DOHH2 (cell line): Measurements from ENCODE around the gene GAREM1.

Source experiments
- H3F3A ChIP-seq: fragments of 200-600 bp; sonication (generic), shearing (Covaris generic); 2 replicates; pipeline ENCODE4 v1.6.0; 2016; ENCODE audit warnings: antibody characterized with exemption, mild to moderate bottlenecking; ENCODE audit not compliant: control insufficient read depth, insufficient read depth
- H3K27ac ChIP-seq: fragments of 200-600 bp; sonication (generic); 2 replicates; pipeline ENCODE4 v1.5.1; 2014; ENCODE audit warnings: low read depth, mild to moderate bottlenecking, low read length, moderate library complexity
- H3K27me3 ChIP-seq: fragments of 200-600 bp; sonication (generic); 2 replicates; pipeline ENCODE4 v1.6.1; 2014; ENCODE audit warnings: mild to moderate bottlenecking, low read length, mixed read lengths; ENCODE audit not compliant: control insufficient read depth
- H3K36me3 ChIP-seq: fragments of 200-600 bp; sonication (generic); 2 replicates; pipeline ENCODE4 v1.6.1; 2014; ENCODE audit warnings: mild to moderate bottlenecking, low read length, moderate library complexity, mixed read lengths; ENCODE audit not compliant: control insufficient read depth
- H3K4me1 ChIP-seq: fragments of 200-600 bp; sonication (generic); 2 replicates; pipeline ENCODE4 v1.6.1; 2014; ENCODE audit warnings: mild to moderate bottlenecking, low read length, mixed read lengths; ENCODE audit not compliant: control insufficient read depth
- H3K4me2 ChIP-seq: fragments of 200-600 bp; sonication (generic); 2 replicates; pipeline ENCODE4 v1.6.0; 2014; ENCODE audit warnings: mild to moderate bottlenecking, low read length, moderate library complexity
- H3K4me3 ChIP-seq: fragments of 200-600 bp; sonication (generic); 2 replicates; pipeline ENCODE4 v1.5.1; 2014; ENCODE audit warnings: mild to moderate bottlenecking, low read length, mixed read lengths
- H3K79me2 ChIP-seq: fragments of 200-600 bp; sonication (generic); 2 replicates; pipeline ENCODE4 v1.6.1; 2014; ENCODE audit warnings: mild to moderate bottlenecking, low read length, mixed read lengths; ENCODE audit not compliant: control insufficient read depth
- H3K9me2 ChIP-seq: fragments of 200-600 bp; sonication (generic); replicated peaks from 2 replicates; pipeline ENCODE4 v1.6.1; 2014; ENCODE audit warnings: mild to moderate bottlenecking, low read length, mixed read lengths; ENCODE audit not compliant: control insufficient read depth
- H3K9me3 ChIP-seq: fragments of 200-600 bp; sonication (generic); 2 replicates; pipeline ENCODE4 v1.6.1; 2014; ENCODE audit warnings: antibody characterized with exemption, low read length, mixed read lengths; ENCODE audit not compliant: control insufficient read depth, insufficient read depth
- H4K20me1 ChIP-seq: fragments of 200-600 bp; sonication (generic); 2 replicates; pipeline ENCODE4 v1.6.0; 2014; ENCODE audit warnings: low read depth, mild to moderate bottlenecking, antibody characterized with exemption, low read length, moderate library complexity; ENCODE audit not compliant: control insufficient read depth, insufficient read depth
- EZH2phosphoT487 ChIP-seq: fragments of 200-600 bp; sonication (generic); IDR thresholded peaks from 2 replicates; pipeline ENCODE4 v1.6.1; 2017; ENCODE audit warnings: borderline replicate concordance, mild to moderate bottlenecking, antibody characterized with exemption, low read length, moderate library complexity, mixed read lengths
- TF ChIP-seq, protein P1 (sequence below): fragments of 200-600 bp; sonication (generic); IDR thresholded peaks from one replicate; pipeline ENCODE4 v1.5.1; 2014; ENCODE audit warnings: antibody characterized with exemption, mild to moderate bottlenecking, low read depth, low read length; ENCODE audit not compliant: poor library complexity, severe bottlenecking

GAREM1 gene

DNA sequence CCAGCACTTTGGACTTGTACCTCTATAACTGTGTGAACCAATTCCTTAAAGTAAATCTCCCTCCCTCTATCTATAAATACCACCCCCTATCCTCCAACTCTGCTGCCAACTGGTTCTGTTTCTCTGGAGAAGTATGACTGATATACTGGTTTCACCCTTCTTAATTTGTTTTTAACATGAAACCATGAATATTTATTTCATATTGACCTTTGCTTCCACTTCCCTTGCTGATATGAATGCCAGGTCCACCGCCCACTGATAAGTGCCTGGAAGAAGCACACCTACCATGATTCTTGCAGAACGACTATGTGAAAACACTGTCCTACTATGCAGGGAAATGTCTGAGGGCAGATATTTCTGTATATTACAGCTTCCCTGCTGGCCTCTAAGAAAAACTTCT lies 131.6 kb downstream of the GAREM1 start:
- H3K27ac ChIP-seq = no peak overlapping the region
- H4K20me1 ChIP-seq = no peaks in the 10 kb centered on the region
- no peak overlapping the region for H3K4me3 ChIP-seq
- H3K4me2 ChIP-seq = no peak overlapping the region
- no peaks in the 10 kb centered on the region for H3K9me3 ChIP-seq
- no peaks in the 10 kb centered on the region for H3K27me3 ChIP-seq
- H3K36me3 ChIP-seq = no peaks in the 10 kb centered on the region
- no peak for TF ChIP-seq EZH2phosphoT487
- TF ChIP-seq, protein P1, sequence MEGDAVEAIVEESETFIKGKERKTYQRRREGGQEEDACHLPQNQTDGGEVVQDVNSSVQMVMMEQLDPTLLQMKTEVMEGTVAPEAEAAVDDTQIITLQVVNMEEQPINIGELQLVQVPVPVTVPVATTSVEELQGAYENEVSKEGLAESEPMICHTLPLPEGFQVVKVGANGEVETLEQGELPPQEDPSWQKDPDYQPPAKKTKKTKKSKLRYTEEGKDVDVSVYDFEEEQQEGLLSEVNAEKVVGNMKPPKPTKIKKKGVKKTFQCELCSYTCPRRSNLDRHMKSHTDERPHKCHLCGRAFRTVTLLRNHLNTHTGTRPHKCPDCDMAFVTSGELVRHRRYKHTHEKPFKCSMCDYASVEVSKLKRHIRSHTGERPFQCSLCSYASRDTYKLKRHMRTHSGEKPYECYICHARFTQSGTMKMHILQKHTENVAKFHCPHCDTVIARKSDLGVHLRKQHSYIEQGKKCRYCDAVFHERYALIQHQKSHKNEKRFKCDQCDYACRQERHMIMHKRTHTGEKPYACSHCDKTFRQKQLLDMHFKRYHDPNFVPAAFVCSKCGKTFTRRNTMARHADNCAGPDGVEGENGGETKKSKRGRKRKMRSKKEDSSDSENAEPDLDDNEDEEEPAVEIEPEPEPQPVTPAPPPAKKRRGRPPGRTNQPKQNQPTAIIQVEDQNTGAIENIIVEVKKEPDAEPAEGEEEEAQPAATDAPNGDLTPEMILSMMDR = no peak
- no peaks in the 10 kb centered on the region for H3F3A ChIP-seq
- H3K79me2 ChIP-seq = no peaks in the 10 kb centered on the region
- H3K4me1 ChIP-seq = no peaks in the 10 kb centered on the region
- no peaks in the 10 kb centered on the region for H3K9me2 ChIP-seq

DNA sequence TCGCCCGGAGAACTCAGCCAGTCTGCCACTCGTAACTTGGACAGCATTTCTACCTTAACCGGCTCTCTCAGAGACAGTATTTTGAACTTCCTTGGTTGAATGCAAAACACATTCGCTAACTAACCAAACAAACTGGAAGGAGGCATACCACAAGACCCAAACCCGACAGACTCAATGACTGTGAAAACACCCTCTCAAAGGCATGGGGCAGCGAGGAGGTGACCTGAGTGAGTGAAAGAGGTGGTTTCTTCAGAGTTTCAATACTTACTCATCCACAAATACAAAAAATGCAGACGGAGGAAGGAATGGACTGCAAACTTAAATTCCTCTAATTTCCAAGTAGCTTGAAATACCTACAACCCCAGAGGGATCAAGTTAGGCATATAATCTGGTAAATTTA lies 132.9 kb downstream of the GAREM1 start:
- Histone ChIP-seq H3K27me3 (no peaks in the 10 kb centered on the region), H3K9me3 (no peaks in the 10 kb centered on the region), H3K4me3 (no peak overlapping the region), H3K4me1 (no peaks in the 10 kb centered on the region), H3K4me2 (no peak overlapping the region), H3K79me2 (no peaks in the 10 kb centered on the region), H3K9me2 (no peaks in the 10 kb centered on the region), H3K36me3 (no peaks in the 10 kb centered on the region), H3F3A (no peaks in the 10 kb centered on the region), H4K20me1 (no peaks in the 10 kb centered on the region), H3K27ac (no peak overlapping the region)
- TF ChIP-seq EZH2phosphoT487 = no peak
- TF ChIP-seq, protein P1 = no peak

DNA sequence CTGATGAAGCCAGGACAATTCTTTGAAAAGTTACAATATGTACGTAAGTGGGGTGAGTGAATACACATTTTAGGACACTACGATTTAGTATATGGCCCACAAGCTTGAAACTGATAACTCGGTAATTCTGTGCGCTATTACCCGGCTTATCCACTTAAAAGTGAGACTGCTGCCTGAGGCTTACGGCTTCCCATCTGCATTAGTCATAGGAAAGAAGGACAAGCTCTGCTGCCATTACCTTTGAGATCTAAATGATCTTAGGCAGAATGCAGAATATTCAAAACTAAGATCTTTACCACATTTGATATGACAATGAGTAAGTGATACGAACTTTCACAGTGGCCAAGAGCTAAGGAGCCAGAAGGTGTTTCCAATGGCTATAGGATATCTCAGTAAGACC lies 133.3 kb downstream of the GAREM1 start:
- no peaks in the 10 kb centered on the region for H3K36me3 ChIP-seq
- H4K20me1 ChIP-seq = no peaks in the 10 kb centered on the region
- H3K27ac ChIP-seq = no peak overlapping the region
- H3K27me3 ChIP-seq = no peaks in the 10 kb centered on the region
- TF ChIP-seq EZH2phosphoT487 = no peak
- TF ChIP-seq, protein P1 = no peak
- no peaks in the 10 kb centered on the region for H3K9me2 ChIP-seq
- H3K79me2 ChIP-seq = no peaks in the 10 kb centered on the region
- H3K9me3 ChIP-seq = no peaks in the 10 kb centered on the region
- no peaks in the 10 kb centered on the region for H3F3A ChIP-seq
- H3K4me3 ChIP-seq = no peak overlapping the region
- no peak overlapping the region for H3K4me2 ChIP-seq
- H3K4me1 ChIP-seq = no peaks in the 10 kb centered on the region

- Histone ChIP-seq H3K36me3 (no peaks in the 10 kb centered on the region), H3K4me1 (no peaks in the 10 kb centered on the region), H3K9me3 (no peaks in the 10 kb centered on the region), H3K4me2 (no peak overlapping the region), H3F3A (no peaks in the 10 kb centered on the region), H3K79me2 (no peaks in the 10 kb centered on the region), H4K20me1 (no peaks in the 10 kb centered on the region), H3K9me2 (no peaks in the 10 kb centered on the region), H3K4me3 (no peak overlapping the region), H3K27ac (no peak overlapping the region), H3K27me3 (no peaks in the 10 kb centered on the region)
- TF ChIP-seq EZH2phosphoT487 = no peak
- TF ChIP-seq, protein P1 = no peak
These were observed 135.5 kb downstream of the GAREM1 start for GRCh38 chr18:32335228-32335627.
